ENCODE measurements around the gene RAPGEF1.

Gene RAPGEF1

DNA sequence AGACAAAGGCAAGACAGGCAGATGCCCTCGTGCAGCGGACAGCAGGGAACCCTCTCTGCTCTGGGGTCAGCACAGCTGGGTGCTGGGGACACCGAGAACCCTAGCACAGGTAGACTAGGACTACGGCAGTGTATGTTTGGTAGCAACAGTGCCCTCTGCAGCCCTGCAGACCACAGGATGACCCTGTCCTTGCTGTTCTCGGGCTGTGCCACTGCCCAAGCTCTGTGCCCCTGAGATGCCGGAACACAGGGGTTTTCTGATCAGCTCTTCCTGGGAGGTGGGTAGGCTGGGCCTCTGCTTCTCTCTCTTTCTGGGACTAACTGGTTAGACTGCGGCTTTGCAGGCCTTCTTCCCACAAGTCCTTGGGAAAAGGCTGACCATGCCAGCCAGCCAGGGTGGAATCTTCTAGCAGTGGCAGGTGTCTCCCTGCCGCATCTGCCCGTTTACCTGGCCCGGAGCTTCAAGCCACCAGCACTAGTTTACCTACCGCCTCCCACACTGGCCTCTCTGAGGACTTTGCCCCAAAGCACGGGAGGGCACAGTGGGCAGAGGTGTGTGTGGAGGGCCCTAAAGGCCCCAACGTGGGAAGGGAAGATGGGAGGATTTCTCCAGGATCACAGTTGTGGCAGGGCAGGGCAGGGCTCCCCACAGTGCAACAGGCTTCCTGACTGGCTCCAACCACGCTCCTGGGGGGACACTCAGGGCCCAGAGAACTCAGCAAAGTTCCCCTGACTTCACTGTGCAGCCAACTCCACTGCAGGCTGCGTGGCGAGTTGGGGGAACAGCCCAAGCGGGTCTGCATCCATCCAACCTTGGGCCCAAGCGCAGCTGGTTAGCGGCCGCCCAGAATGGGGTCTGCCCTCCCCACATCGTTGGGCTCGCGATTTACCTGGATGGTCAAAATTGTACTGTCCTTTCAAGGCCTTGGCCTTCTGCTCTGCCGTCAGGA lies 210.0 kb downstream of the RAPGEF1 start:
- DNase-seq (ENCODE audit: insufficient read length, low spot score) = no peak
- FAIRE-seq = no peak
- TF ChIP-seq PAX5 (IDR thresholded peaks at IDR 0.05; ENCODE audit: insufficient read depth, low read length, severe bottlenecking) (no peak), TAF1 (IDR thresholded peaks at IDR 0.05; ENCODE audit: low read depth, low read length) (no peak), POLR2AphosphoS5 (IDR thresholded peaks at IDR 0.05; ENCODE audit: low read depth, low read length) (no peak), SPI1 (IDR thresholded peaks at IDR 0.05; ENCODE audit: low read depth, low read length) (no peak), POLR2A (IDR thresholded peaks at IDR 0.05; ENCODE audit: low read depth, low read length) (no peak), POU2F2 (IDR thresholded peaks at IDR 0.05; ENCODE audit: low read depth, low read length) (no peak)

DNA sequence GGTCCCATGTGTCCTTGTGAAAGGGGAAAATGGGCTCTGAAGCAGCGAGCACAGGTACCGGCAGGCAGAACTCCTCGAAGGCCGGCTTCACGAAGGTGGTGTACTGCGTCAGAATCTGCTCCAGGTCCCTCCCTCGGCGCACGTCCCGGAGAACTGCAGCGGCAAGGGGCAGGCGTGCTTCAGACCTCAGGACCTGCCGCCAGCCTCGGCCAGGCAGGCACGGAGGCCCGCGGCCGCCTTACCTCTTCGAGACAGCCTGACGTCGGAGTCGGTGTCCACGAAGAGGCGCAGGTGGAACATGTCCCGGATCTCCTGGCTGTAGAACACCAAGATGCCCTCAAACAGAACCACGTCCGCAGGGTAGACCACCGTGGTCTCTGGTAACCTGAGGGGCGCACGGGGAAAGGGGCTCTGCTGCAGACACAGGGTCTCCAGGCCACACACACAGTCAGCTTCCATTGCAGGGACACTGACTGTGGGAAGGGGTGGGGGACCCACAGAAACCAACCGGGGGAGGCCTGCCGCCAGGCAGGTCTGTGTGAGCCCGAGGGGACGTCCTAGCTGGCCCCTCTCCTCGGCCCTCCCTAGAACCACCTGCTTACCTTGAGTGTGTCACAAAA lies 210.9 kb downstream of the RAPGEF1 start:
- FAIRE-seq (no peak), DNase-seq (ENCODE audit: insufficient read length, low spot score) (no peak)
- TF ChIP-seq PAX5 (IDR thresholded peaks at IDR 0.05; ENCODE audit: insufficient read depth, low read length, severe bottlenecking) (no peak), POU2F2 (IDR thresholded peaks at IDR 0.05; ENCODE audit: low read depth, low read length) (no peak), POLR2A (IDR thresholded peaks at IDR 0.05; ENCODE audit: low read depth, low read length) (no peak), SPI1 (IDR thresholded peaks at IDR 0.05; ENCODE audit: low read depth, low read length) (no peak), POLR2AphosphoS5 (IDR thresholded peaks at IDR 0.05; ENCODE audit: low read depth, low read length) (no peak), TAF1 (IDR thresholded peaks at IDR 0.05; ENCODE audit: low read depth, low read length) (no peak)

DNA sequence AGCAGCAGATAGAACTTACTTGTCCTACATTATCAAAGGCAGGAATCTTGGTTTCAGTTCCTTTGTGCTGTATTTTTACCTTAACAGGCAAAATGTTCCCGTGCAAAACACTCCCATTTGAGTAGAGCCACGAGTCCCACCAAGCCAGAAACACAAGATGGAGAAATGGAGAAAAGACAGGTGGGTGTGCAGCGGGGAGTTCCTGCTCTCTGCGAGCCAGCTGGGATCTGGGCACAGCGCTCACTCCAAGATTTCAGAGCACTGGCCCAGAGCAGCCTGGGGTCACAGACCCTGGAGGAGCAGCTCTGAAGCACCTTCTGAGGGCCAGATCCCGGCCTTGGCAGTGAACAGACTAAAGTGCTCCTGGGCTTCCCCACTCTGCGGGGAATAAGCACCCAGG lies 211.7 kb downstream of the RAPGEF1 start:
- TF ChIP-seq POLR2AphosphoS5 (IDR thresholded peaks at IDR 0.05; ENCODE audit: low read depth, low read length) = no peak
- DNase-seq (ENCODE audit: insufficient read length, low spot score) (no peak), FAIRE-seq (no peak)
